Calu3 (cell line): ENCODE results near the gene TMEM150C. TPM values are rescaled to one million over a fixed set of nuclear protein-coding genes. Genes with fewer than 3 reads are reported as not detected.

ENCODE experiments used
- BruUV-seq: library from RNA; stranded (reverse); fragments of 400-500 nt; replicated peaks from 2 replicates; lab custom pipeline; 2021; lab: Mats Ljungman, UMichigan
- CTCF ChIA-PET: fragments of 300-600 bp; sonication (Branson Sonifier 250); formaldehyde crosslinking; loops from one replicate; lab custom pipeline; 2022; ENCODE audit warnings: antibody characterized with exemption; lab: Charles Lee
- DNase-seq: peaks from one replicate; pipeline ENCODE4 v3.0.0; 2022
- H3K27ac Mint-ChIP-seq: one replicate; pipeline ENCODE4 v1.8.0; 2022; ENCODE audit warnings: mixed read lengths; ENCODE audit not compliant: unreplicated experiment
- H3K27me3 Mint-ChIP-seq: one replicate; pipeline ENCODE4 v1.8.0; 2022; ENCODE audit warnings: mixed read lengths; ENCODE audit not compliant: unreplicated experiment
- H3K36me3 Mint-ChIP-seq: one replicate; pipeline ENCODE4 v1.8.0; 2022; ENCODE audit warnings: mild to moderate bottlenecking, moderate library complexity, mixed read lengths; ENCODE audit not compliant: insufficient read depth, unreplicated experiment
- H3K4me1 Mint-ChIP-seq: one replicate; pipeline ENCODE4 v1.8.0; 2022; ENCODE audit warnings: mild to moderate bottlenecking, low read depth, mixed read lengths; ENCODE audit not compliant: unreplicated experiment
- H3K4me3 Mint-ChIP-seq: one replicate; pipeline ENCODE4 v1.8.0; 2022; ENCODE audit warnings: mild to moderate bottlenecking, low read depth, moderate library complexity, mixed read lengths; ENCODE audit not compliant: unreplicated experiment
- H3K9me3 Mint-ChIP-seq: one replicate; pipeline ENCODE4 v1.8.0; 2022; ENCODE audit warnings: low read depth, mixed read lengths; ENCODE audit not compliant: unreplicated experiment
- intact Hi-C: fragments of 100-400 bp; cut with micrococcal nuclease; formaldehyde crosslinking; loops from one replicate; pipeline ENCODE4 v1.10.0; 2022; ENCODE audit not compliant: unreplicated experiment
- total RNA-seq: library from RNA; stranded (reverse); gene quantifications from 2 replicates; pipeline ENCODE4 v1.2.3, GENCODE V29; 2022
- TF ChIP-seq, protein P1 (sequence below): fragments of 200-600 bp; IDR thresholded peaks from one replicate; pipeline ENCODE4 v1.8.0; 2022; ENCODE audit warnings: antibody characterized with exemption; ENCODE audit not compliant: unreplicated experiment

TMEM150C gene
- total RNA-seq, 1 experiment from 2014 or later: 1.4 TPM

GRCh38 chr4:82593411-82593810 lies 31.6 kb upstream of the TMEM150C start:
- Mint-ChIP-seq H3K27me3 (peaks cover 30% of the 10 kb centered on the region), H3K4me3 (no peak overlapping the region), H3K4me1 (no peaks in the 10 kb centered on the region), H3K9me3 (no peaks in the 10 kb centered on the region), H3K36me3 (no peaks in the 10 kb centered on the region), H3K27ac (no peak overlapping the region)
- TF ChIP-seq, protein P1, sequence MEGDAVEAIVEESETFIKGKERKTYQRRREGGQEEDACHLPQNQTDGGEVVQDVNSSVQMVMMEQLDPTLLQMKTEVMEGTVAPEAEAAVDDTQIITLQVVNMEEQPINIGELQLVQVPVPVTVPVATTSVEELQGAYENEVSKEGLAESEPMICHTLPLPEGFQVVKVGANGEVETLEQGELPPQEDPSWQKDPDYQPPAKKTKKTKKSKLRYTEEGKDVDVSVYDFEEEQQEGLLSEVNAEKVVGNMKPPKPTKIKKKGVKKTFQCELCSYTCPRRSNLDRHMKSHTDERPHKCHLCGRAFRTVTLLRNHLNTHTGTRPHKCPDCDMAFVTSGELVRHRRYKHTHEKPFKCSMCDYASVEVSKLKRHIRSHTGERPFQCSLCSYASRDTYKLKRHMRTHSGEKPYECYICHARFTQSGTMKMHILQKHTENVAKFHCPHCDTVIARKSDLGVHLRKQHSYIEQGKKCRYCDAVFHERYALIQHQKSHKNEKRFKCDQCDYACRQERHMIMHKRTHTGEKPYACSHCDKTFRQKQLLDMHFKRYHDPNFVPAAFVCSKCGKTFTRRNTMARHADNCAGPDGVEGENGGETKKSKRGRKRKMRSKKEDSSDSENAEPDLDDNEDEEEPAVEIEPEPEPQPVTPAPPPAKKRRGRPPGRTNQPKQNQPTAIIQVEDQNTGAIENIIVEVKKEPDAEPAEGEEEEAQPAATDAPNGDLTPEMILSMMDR: no peak
- DNase-seq: no peak
- intact Hi-C loops: no loop called here
- CTCF ChIA-PET: no interaction called here
- no TSS peak for BruUV-seq

DNA sequence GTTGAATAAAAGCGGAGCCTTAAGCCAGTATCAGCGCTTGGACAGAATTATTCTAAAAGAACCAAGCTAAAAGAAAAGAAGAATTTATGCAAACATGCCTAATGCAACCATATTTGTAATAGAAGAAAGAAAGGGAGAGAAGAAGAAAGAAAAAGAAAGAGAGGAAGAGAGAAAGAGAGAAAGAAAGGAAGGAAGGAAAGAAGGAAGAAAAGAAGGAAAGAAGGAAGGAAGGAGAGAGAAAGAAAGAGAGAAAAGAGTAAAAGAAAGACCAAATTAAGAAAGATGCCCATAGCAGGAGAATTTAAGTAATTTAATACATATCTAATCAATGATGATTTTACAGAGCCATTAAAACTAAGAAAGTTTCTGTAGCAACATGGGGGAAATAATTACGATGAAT lies 30.9 kb upstream of the TMEM150C start:
- TF ChIP-seq, protein P1: no peak
- Mint-ChIP-seq H3K27me3 (peaks cover 30% of the 10 kb centered on the region), H3K4me3 (no peak overlapping the region), H3K27ac (no peak overlapping the region), H3K36me3 (no peaks in the 10 kb centered on the region), H3K9me3 (no peaks in the 10 kb centered on the region), H3K4me1 (no peaks in the 10 kb centered on the region)
- BruUV-seq: no TSS peak
- CTCF ChIA-PET: interaction anchor here (0.7 kb wide), 1 partner anchor 67 kb away, joined by 5 read pairs; no protein-coding TSS in a partner anchor
- intact Hi-C loops: no loop called here
- no peak for DNase-seq

- no peak for DNase-seq
- intact Hi-C loops: no loop called here
- H3K9me3 Mint-ChIP-seq: no peaks in the 10 kb centered on the region
- no TSS peak for BruUV-seq
- peaks cover 30% of the 10 kb centered on the region for H3K27me3 Mint-ChIP-seq
- no peaks in the 10 kb centered on the region for H3K4me1 Mint-ChIP-seq
- CTCF ChIA-PET: interaction anchor here (0.6 kb wide), 1 partner anchor 111 kb away, joined by 5 read pairs; no protein-coding TSS in a partner anchor
- H3K36me3 Mint-ChIP-seq: no peaks in the 10 kb centered on the region
- no peak overlapping the region for H3K27ac Mint-ChIP-seq
- no peak overlapping the region for H3K4me3 Mint-ChIP-seq
- TF ChIP-seq, protein P1: no peak
These were observed 29.8 kb upstream of the TMEM150C start for GRCh38 chr4:82591592-82591991.

GRCh38 chr4:82589756-82590155 lies 28.0 kb upstream of the TMEM150C start:
- Mint-ChIP-seq H3K9me3 (no peaks in the 10 kb centered on the region), H3K4me3 (no peak overlapping the region), H3K36me3 (no peaks in the 10 kb centered on the region), H3K27me3 (peaks cover 18% of the 10 kb centered on the region), H3K27ac (no peak overlapping the region), H3K4me1 (no peaks in the 10 kb centered on the region)
- DNase-seq: no peak
- CTCF ChIA-PET: no interaction called here
- TF ChIP-seq, protein P1: no peak
- no TSS peak for BruUV-seq
- intact Hi-C loops: no loop called here
